A673 (cell line): Measurements from ENCODE around the gene FAM168B. TPM values are rescaled to one million over a fixed set of nuclear protein-coding genes. Genes with fewer than 3 reads are reported as not detected.

Source experiments
- BruUV-seq: library from RNA; stranded (reverse); fragments of 400-500 nt; replicated peaks from 2 replicates; lab custom pipeline; 2021; lab: Mats Ljungman, UMichigan
- CTCF ChIA-PET: fragments of 300-600 bp; sonication (Branson Sonifier 250); formaldehyde crosslinking; loops from one replicate; lab custom pipeline; 2022; ENCODE audit warnings: antibody characterized with exemption; lab: Charles Lee
- POLR2A ChIA-PET: fragments of 300-600 bp; sonication (Branson Sonifier 250); formaldehyde crosslinking; loops from one replicate; lab custom pipeline; 2022; ENCODE audit warnings: antibody characterized with exemption; ENCODE audit not compliant: low non-redundant PET; lab: Charles Lee
- DNase-seq: peaks from one replicate; pipeline ENCODE4 v3.0.0-alpha.2; 2015; ENCODE audit warnings: low spot score
- H3K27ac ChIP-seq: fragments of 200-600 bp; sonication (generic); 2 replicates; pipeline ENCODE4 v1.5.1; 2016; ENCODE audit warnings: mixed run types, low read depth, mild to moderate bottlenecking, mixed read lengths, antibody characterized with exemption, low read length; ENCODE audit not compliant: poor library complexity, severe bottlenecking
- H3K27me3 ChIP-seq: fragments of 200-600 bp; sonication (generic); replicated peaks from 2 replicates; pipeline ENCODE4 v1.6.1; 2017; ENCODE audit warnings: mixed run types, low read depth, mild to moderate bottlenecking, mixed read lengths, antibody characterized with exemption, low read length; ENCODE audit not compliant: insufficient read depth, poor library complexity
- H3K36me3 ChIP-seq: fragments of 200-600 bp; sonication (generic); 2 replicates; pipeline ENCODE4 v1.6.1; 2016; ENCODE audit warnings: mixed run types, mild to moderate bottlenecking, mixed read lengths, antibody characterized with exemption, low read length; ENCODE audit not compliant: insufficient read depth, poor library complexity, severe bottlenecking
- H3K4me1 ChIP-seq: fragments of 200-600 bp; sonication (generic); 2 replicates; pipeline ENCODE4 v1.6.1; 2017; ENCODE audit warnings: mixed run types, mild to moderate bottlenecking, mixed read lengths, antibody characterized with exemption, low read length; ENCODE audit not compliant: insufficient read depth, poor library complexity, severe bottlenecking
- H3K4me3 ChIP-seq: fragments of 200-600 bp; sonication (generic); 2 replicates; pipeline ENCODE4 v1.5.1; 2016; ENCODE audit warnings: low read depth, mixed run types, mild to moderate bottlenecking, mixed read lengths, low read length; ENCODE audit not compliant: poor library complexity, severe bottlenecking
- H3K9me3 ChIP-seq: fragments of 200-600 bp; sonication (generic); 2 replicates; pipeline ENCODE4 v1.6.1; 2016; ENCODE audit warnings: mixed run types, low read depth, mild to moderate bottlenecking, mixed read lengths, antibody characterized with exemption, low read length; ENCODE audit not compliant: poor library complexity, severe bottlenecking
- EZH2 ChIP-seq: fragments of 200-600 bp; sonication (generic); IDR thresholded peaks from 2 replicates; pipeline ENCODE4 v1.6.1; 2017; ENCODE audit warnings: borderline replicate concordance, low read depth, mild to moderate bottlenecking, mixed read lengths, antibody characterized with exemption, low read length; ENCODE audit not compliant: poor library complexity, severe bottlenecking
- intact Hi-C: fragments of 100-400 bp; cut with micrococcal nuclease; formaldehyde crosslinking; loops from one replicate; pipeline ENCODE4 v1.10.0; 2022; ENCODE audit not compliant: unreplicated experiment
- total RNA-seq: library from RNA; stranded (reverse); gene quantifications from 2 replicates; pipeline ENCODE4 v1.2.3, GENCODE V29; 2021
- TF ChIP-seq, protein P1 (sequence below): fragments of 300-800, 200-600 bp; sonication (generic); conservative IDR thresholded peaks from 2 replicates; pipeline ENCODE4 v1.5.1; 2017; ENCODE audit warnings: low read depth, mild to moderate bottlenecking, antibody characterized with exemption, low read length, moderate library complexity, mixed read lengths

FAM168B gene
- total RNA-seq, 1 experiment from 2014 or later, result 149 TPM

DNA sequence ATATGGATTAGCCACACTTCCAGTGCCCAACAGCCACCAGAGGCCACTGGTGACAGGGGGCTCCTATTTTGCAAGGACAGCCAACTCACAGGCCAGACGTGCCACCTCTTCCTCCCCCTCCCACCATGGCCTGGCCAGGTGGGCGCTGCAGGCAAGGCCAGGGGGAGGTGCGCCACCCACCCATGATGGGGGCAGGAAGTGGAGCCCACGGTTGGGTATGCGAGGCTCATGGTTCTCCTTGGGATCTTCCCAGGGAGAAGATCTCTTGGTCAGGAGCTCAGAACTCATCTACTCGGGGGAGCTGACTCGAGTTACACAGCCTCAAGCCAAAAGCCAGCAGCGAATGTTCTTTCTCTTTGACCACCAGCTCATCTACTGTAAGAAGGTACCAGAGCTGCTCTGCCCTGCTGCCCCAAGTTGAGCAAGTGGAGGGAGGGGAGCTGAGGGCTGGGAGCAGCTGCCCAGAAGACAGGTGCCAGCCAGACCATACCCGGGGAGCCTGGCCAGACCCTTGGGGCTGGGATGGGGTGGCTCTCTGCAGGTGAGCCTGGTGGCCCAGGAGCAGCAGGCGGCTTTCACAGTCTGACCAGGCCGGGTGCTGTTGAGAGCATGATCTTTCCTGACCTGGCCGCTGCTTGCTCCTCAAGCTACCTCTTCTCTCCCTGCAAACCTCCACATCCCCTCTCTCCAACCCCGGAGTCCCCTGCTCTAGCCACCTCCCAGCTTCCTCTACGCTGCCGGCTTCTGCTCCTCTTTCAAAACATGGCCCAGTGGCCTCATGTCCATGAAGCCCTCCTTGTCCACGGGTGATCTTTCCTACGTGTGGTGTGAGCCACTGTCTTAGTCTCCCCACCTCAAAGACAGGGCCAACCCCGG is 49.8 kb downstream of the FAM168B start:
- TF ChIP-seq, protein P1, sequence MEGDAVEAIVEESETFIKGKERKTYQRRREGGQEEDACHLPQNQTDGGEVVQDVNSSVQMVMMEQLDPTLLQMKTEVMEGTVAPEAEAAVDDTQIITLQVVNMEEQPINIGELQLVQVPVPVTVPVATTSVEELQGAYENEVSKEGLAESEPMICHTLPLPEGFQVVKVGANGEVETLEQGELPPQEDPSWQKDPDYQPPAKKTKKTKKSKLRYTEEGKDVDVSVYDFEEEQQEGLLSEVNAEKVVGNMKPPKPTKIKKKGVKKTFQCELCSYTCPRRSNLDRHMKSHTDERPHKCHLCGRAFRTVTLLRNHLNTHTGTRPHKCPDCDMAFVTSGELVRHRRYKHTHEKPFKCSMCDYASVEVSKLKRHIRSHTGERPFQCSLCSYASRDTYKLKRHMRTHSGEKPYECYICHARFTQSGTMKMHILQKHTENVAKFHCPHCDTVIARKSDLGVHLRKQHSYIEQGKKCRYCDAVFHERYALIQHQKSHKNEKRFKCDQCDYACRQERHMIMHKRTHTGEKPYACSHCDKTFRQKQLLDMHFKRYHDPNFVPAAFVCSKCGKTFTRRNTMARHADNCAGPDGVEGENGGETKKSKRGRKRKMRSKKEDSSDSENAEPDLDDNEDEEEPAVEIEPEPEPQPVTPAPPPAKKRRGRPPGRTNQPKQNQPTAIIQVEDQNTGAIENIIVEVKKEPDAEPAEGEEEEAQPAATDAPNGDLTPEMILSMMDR, result no peak
- TF ChIP-seq EZH2, result no peak
- no peaks in the 10 kb centered on the region for H3K4me1 ChIP-seq
- peaks cover 12% of the 10 kb centered on the region for H3K36me3 ChIP-seq
- CTCF ChIA-PET, result no interaction called here
- BruUV-seq, result no TSS peak
- POLR2A ChIA-PET, result no interaction called here
- no peak for DNase-seq
- intact Hi-C loops, result no loop called here
- no peak overlapping the region for H3K4me3 ChIP-seq
- no peaks in the 10 kb centered on the region for H3K9me3 ChIP-seq
- no peaks in the 10 kb centered on the region for H3K27me3 ChIP-seq
- H3K27ac ChIP-seq, result no peak overlapping the region

- ChIA-PET CTCF (no interaction called here), POLR2A (interaction anchor here (0.7 kb wide), 1 partner anchor 130 kb away, joined by 3 read pairs; no protein-coding TSS in a partner anchor)
- H3K27ac ChIP-seq, result no peak overlapping the region
- H3K4me1 ChIP-seq, result no peaks in the 10 kb centered on the region
- intact Hi-C loops, result no loop called here
- H3K4me3 ChIP-seq, result no peak overlapping the region
- no peaks in the 10 kb centered on the region for H3K9me3 ChIP-seq
- DNase-seq, result no peak
- BruUV-seq, result no TSS peak
- TF ChIP-seq, protein P1, result no peak
- no peak for TF ChIP-seq EZH2
- peaks cover 6% of the 10 kb centered on the region for H3K36me3 ChIP-seq
- no peaks in the 10 kb centered on the region for H3K27me3 ChIP-seq
Observed at GRCh38 chr2:131042148-131042775, 51.0 kb downstream of the FAM168B start.

DNA sequence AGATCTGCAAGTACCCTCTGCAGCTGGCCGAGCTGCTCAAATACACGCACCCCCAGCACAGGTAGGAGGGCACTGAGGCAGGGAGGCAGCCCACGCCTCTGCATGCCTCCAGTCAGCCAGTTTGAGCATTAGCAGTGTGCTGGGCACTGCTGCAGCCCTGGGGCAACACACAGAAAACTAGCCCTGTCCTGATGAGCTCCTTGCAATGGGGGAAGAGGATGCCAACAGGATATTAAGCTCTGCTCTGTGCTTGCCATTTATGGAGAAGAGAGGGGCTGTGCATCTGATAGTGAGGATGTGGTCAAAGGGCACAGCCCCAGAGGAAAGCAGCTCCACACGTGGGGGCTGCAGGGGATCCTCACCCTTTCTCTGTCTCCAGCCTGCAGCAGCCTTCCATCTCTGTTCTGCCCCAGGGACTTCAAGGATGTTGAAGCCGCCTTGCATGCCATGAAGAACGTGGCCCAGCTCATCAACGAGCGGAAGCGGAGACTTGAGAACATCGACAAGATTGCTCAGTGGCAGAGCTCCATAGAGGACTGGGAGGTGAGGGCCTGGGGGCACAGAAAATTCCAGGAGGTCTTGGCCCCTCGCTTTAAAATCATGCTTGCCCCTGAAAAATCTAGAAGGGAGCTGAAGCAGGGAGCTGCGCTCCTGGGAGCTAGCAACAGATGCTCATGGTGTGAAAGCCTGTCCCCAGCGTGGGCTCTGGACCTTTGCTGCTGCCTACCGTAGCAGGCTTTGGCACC is 51.7 kb downstream of the FAM168B start:
- Histone ChIP-seq H3K4me3 (no peak overlapping the region), H3K4me1 (no peaks in the 10 kb centered on the region), H3K36me3 (no peaks in the 10 kb centered on the region), H3K9me3 (no peaks in the 10 kb centered on the region), H3K27ac (no peak overlapping the region), H3K27me3 (no peaks in the 10 kb centered on the region)
- intact Hi-C loops, result no loop called here
- BruUV-seq, result no TSS peak
- DNase-seq, result no peak
- ChIA-PET POLR2A (interaction anchor here (0.7 kb wide), 1 partner anchor 129 kb away, joined by 3 read pairs; no protein-coding TSS in a partner anchor), CTCF (no interaction called here)
- TF ChIP-seq, protein P1, result no peak
- TF ChIP-seq EZH2, result no peak
